Small intestine (tissue), 7 donors: Measurements from ENCODE around the gene NBDY. TPM values are rescaled to one million over a fixed set of nuclear protein-coding genes. Genes with fewer than 3 reads are reported as not detected.

Source experiments
- DNase-seq, 2 donors: peaks; one replicate each; pipeline versions ENCODE4 v3.0.0 to v3.0.0-alpha.2; 2013
- FAIRE-seq: peaks from 2 replicates; lab custom pipeline; 2012; peaks lifted over from hg19 to GRCh38; lab: Jason Lieb, UNC
- H3K27ac ChIP-seq, 3 donors: one replicate each; pipeline ENCODE4 v1.5.1; 2013; ENCODE audit warnings: low read length in 2 of 3, mild to moderate bottlenecking in 2 of 3, control low read depth in 1 of 3, inconsistent platforms in 1 of 3, low read depth in 1 of 3, moderate library complexity in 1 of 3
- H3K27me3 ChIP-seq, 3 donors: one replicate each; pipeline ENCODE4 v1.6.1; 2013; ENCODE audit warnings: low read length in 3 of 3, inconsistent platforms in 1 of 3; ENCODE audit not compliant: control insufficient read depth in 3 of 3, insufficient read depth in 3 of 3
- H3K36me3 ChIP-seq, 3 donors: one replicate each; pipeline ENCODE4 v1.6.1; 2013; ENCODE audit warnings: low read length in 3 of 3, inconsistent platforms in 1 of 3, low read depth in 1 of 3, mild to moderate bottlenecking in 1 of 3, moderate library complexity in 1 of 3; ENCODE audit not compliant: control insufficient read depth in 3 of 3, insufficient read depth in 2 of 3
- H3K4me1 ChIP-seq, 3 donors: one replicate each; pipeline ENCODE4 v1.6.1; 2013; ENCODE audit warnings: low read length in 2 of 3, inconsistent platforms in 1 of 3, low read depth in 1 of 3, mild to moderate bottlenecking in 1 of 3, moderate library complexity in 1 of 3; ENCODE audit not compliant: control insufficient read depth in 3 of 3, insufficient read depth in 2 of 3
- H3K4me3 ChIP-seq, 3 donors: one replicate each; pipeline ENCODE4 v1.5.1; 2013; ENCODE audit warnings: low read length in 3 of 3, control low read depth in 1 of 3, inconsistent platforms in 1 of 3, low read depth in 1 of 3, mild to moderate bottlenecking in 1 of 3, moderate library complexity in 1 of 3
- H3K9me3 ChIP-seq, 2 donors: one replicate each; pipeline ENCODE4 v1.6.1; 2013; ENCODE audit warnings: low read depth in 1 of 2, low read length in 1 of 2; ENCODE audit not compliant: control insufficient read depth in 2 of 2, insufficient read depth in 1 of 2
- WGBS, 3 donors: extraction: QIAGEN DNeasy Blood & Tissue Kit; methylation state at CpG; one replicate each; pipeline ENCODE4 v1.1.7; 2013; 5-methylcytosine and 5-hydroxymethylcytosine counted together
- polyA plus RNA-seq, 4 donors: library from polyadenylated mRNA; stranded (reverse) in 3 of 4; unstranded in 1 of 4; fragments of 200-250 nt in 3 of 4; fragments of 120-200 nt in 1 of 4; gene quantifications; one replicate each; pipeline versions ENCODE4 v1.2.1 to v1.2.3, GENCODE V29; 2013
- donor health status: healthy with polysubstance abuse.
- donor health status: control.
- donor health status: control.
- donor health status: Bipolar disorder and iron deficiency.
- donor health status: healthy.

Gene NBDY
- polyA plus RNA-seq, 4 donors: 11.9 to 39.6 (median 20.9) TPM

DNA sequence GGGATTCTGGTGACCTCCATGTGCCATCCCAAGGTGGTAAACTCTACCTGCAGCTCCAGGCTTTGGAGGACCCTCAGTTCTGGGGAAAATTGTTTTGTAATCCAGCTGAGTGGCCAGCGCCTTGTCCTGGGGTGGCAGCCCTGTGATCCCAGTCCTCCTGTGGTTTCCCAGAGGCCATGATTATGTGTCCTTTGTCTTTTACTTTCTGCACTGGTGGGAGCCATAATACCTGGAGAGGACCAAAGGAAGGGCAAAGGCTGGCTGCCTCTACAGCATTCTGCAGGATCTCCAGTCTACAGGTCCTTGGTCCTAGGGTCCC is 64.0 kb downstream of the NBDY start:
- Histone ChIP-seq H3K27ac (no peak overlapping the region), H3K9me3 (no peaks in the 10 kb centered on the region), H3K36me3 (peaks cover 0 to 14% (median 0%) of the 10 kb centered on the region in 3 donors), H3K4me1 (no peaks in the 10 kb centered on the region), H3K4me3 (no peak overlapping the region), H3K27me3 (no peaks in the 10 kb centered on the region)
- DNase-seq (no peak), FAIRE-seq (no peak)
- WGBS, 3 donors: 92 to 100% (median 100%) methylated on average over 1 of the region's 1 CpG

DNA sequence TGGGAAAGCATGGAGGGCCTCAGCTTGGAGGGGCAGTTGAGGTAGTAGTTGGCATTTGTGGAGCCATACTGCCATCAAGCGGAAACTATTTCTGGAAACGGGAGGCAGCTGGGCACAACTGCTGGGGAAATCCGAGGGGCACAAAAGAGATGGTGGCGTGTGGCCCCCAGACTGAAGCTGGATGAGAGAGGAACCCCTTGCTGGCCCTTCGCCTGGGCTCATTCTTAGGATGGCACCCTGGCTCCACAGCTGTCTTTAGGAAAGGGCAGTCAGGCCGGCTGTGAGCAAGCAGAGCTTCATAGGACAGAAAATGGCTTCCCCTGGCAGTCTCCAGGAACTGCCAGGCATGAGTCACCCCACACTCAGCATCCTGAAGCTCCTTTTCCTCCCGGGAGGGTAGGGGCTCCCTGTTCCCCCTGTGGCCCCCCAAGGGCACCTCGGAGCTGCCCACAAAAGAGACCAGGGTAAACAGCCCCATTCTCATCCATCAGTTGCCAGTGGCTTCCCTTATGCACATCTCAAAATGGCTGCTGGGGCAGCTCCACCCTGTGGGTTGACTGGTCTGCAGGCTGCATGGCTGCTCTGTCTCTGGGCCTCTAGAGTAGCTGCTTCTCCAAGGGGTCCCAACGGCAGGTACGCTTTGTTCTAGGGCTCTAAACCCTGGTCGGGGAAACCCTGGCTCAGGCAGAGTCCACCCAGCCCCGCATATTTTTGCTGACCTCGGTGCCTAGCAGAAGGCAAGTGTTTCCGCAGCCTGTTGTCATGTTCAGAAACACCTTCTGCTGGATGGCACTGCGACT is 64.7 kb downstream of the NBDY start:
- no peak for DNase-seq
- no peak overlapping the region for H3K4me3 ChIP-seq
- H3K4me1 ChIP-seq: no peaks in the 10 kb centered on the region
- no peaks in the 10 kb centered on the region for H3K9me3 ChIP-seq
- H3K36me3 ChIP-seq: peaks cover 0 to 9% (median 0%) of the 10 kb centered on the region in 3 donors
- 80 to 96% (median 90%) methylated on average over 14 to 15 of the region's 15 CpGs for WGBS, 3 donors
- H3K27ac ChIP-seq: no peak overlapping the region
- H3K27me3 ChIP-seq: no peaks in the 10 kb centered on the region
- no peak for FAIRE-seq

DNA sequence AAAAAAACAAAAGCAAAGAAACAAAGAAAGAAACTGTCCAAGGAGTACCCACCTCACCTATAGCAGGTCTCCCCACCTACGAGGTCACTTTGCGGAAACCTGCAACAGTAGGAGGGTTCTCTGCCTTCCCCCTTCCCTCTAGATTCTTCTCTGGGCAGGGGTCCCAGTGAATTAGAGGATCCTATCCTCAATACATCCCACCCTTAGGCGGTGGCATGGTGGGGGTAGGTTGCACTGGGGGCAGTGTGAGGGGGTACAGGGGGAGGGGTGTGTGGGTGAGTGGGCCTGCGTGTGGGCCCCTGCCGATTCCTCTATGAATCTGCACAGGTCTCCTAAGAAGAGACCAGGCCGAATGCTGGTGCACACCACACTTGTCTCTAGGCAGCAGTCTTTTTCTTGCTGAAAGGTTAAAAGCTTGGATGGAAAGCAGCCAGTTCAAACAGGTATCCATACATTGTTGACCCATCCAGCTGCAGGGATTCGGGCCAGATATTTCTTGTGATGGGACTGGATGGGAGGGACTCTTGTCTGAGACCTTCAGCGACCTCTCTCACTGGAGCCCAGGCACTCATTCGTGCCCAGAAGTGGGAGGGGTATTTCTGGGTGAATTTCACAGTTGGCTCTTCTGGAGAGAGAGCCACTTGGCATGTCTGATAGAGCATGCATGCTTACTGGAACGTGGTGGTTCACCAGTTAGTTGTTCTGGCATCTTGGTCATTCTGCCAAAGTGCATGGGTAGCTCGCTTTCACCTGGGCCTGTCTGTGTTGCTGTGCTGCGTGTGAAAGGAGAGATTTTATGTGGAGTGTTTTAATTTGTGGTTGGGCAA is 65.6 kb downstream of the NBDY start:
- 85 to 89% (median 86%) methylated on average over 12 of the region's 12 CpGs for WGBS, 3 donors
- no peak for DNase-seq
- Histone ChIP-seq H3K4me1 (no peaks in the 10 kb centered on the region), H3K27me3 (no peaks in the 10 kb centered on the region), H3K27ac (no peak overlapping the region), H3K4me3 (no peak overlapping the region), H3K36me3 (peaks cover 0 to 15% (median 0%) of the 10 kb centered on the region in 3 donors), H3K9me3 (no peaks in the 10 kb centered on the region)
- no peak for FAIRE-seq

DNA sequence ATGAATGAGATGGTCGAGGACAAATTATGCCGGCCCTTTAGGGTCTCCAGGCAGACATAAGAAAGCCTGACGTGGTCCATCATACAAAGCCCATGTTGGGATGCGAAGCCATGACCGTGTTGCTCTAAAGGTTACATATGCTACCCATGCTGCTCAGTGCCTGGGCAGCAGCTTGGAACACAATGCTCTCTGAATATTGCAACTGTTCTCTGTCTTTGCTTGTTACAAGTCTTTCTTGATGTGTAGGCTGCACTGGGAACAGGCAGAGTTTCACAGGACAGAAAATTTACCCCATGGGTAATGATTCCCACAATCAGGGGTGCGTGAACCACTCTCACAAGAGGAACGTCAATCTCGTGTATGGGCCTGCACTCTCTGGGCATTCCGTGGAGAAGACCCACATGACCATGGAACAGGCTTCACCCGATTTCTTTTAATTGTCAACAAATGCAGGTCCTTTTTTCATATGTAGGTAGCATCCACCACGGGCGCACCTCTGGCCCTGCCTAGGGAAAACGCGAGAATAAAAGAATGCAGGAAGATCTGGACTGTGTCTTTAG is 66.3 kb downstream of the NBDY start:
- H3K4me1 ChIP-seq: no peaks in the 10 kb centered on the region
- H3K4me3 ChIP-seq: no peak overlapping the region
- no peaks in the 10 kb centered on the region for H3K27me3 ChIP-seq
- DNase-seq (no peak), FAIRE-seq (no peak)
- H3K36me3 ChIP-seq: peaks cover 0 to 10% (median 0%) of the 10 kb centered on the region in 3 donors
- WGBS, 3 donors: 91 to 95% (median 95%) methylated on average over 14 of the region's 14 CpGs
- no peak overlapping the region for H3K27ac ChIP-seq
- H3K9me3 ChIP-seq: no peaks in the 10 kb centered on the region

DNA sequence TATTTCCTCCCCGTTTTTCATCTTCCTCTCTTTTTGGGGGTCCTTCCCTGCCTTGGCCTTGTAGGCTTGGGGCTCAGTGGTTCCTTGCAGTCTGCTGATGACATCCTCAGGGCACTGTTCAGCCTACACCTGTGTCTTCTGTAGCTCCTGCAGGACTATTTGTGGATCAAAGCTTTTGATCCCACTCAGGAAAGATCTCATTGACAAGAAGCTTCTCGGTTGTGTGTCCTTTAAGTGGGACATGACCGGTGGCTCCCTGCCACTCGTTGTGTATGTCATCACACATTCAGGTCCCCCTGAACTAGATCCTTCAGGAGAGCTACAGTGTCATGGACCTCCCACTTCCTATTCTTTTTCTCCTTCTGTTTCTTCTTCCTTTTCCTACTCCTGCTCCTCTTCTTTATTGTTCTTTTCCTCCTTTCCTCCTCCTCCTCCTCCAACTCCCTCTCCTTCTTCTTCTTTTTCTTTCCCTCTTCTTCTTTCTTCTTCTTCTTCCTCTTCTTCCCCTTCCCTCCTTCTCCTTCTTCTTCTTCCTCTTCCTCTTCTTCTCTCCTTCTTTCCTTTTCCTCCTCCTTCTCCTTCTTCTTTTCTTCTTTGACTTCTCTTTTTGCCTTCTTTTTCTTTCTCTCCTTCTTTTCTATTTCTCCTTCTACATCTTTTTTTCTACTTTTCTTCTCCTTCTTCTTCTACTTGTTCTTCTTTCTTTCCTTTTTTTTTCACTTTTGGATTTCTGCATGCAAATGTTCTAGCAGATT is 67.8 kb downstream of the NBDY start:
- DNase-seq: no peak

DNA sequence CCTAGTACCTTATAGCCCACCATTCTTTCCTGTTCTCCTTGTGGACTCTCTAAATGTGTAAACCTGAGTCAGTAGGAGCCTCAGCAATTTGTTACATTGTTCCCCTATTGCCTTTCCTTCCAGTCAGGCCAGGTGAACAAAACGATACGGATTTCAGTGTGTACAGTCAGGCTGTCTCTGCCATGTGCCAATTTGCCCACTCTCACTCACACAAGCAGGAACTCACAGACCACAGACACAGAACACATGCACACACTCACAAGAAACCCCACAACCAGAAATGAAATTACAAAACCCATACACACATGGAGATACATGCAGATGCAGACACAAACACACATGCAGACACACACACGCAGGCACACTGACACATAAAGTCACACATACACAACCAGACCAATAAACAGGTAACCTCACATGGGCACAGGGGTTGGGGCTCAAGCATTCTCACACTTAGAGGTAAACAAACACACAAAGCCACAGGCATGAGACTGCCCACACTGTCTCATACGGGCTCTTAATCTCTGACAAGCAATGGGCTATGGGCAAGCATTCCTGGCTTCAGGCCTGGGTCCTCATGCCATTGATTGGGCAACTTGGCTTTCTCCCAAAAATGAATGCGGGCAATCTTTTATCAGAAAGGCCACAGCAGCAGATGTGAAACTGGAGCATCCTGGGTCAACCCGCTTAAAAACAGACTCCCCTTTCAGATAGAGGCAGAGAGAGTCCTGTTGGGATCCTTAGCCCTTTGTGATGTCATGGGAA is 68.7 kb downstream of the NBDY start:
- Histone ChIP-seq H3K36me3 (peaks cover 0 to 12% (median 0%) of the 10 kb centered on the region in 3 donors), H3K27me3 (no peaks in the 10 kb centered on the region), H3K27ac (no peak overlapping the region), H3K4me1 (no peaks in the 10 kb centered on the region), H3K9me3 (no peaks in the 10 kb centered on the region), H3K4me3 (no peak overlapping the region)
- no peak for FAIRE-seq
- DNase-seq: no peak
- WGBS, 3 donors: 39 to 64% (median 56%) methylated on average over 6 of the region's 6 CpGs

More for the DNA sequence above, 67.8 kb downstream of the NBDY start:
- no peak for FAIRE-seq
- no peaks in the 10 kb centered on the region for H3K4me1 ChIP-seq
- no peak overlapping the region for H3K4me3 ChIP-seq
- peaks cover 0 to 12% (median 0%) of the 10 kb centered on the region in 3 donors for H3K36me3 ChIP-seq
- H3K9me3 ChIP-seq: no peaks in the 10 kb centered on the region
- H3K27me3 ChIP-seq: no peaks in the 10 kb centered on the region
- WGBS, 3 donors: 78 to 87% (median 86%) methylated on average over 4 of the region's 4 CpGs
- no peak overlapping the region for H3K27ac ChIP-seq

DNA sequence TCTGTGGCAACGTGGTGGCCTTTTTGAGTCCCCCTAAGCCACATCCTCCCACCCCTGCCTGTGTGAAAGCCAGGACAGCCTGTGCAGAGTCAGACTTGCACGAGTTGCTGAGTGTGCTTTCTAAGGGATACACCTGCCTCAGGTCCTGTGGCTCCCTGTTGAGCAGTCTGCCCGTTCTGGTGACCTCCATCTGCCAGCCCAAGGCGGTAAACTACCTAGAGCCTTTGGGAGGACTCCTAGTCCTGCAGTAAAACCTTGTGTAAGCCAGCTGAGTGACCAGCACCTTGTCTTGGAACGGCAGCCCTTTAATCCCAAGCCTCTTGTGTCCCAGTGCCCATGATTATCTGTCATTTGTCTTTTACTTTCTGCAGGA is 69.3 kb downstream of the NBDY start:
- DNase-seq (no peak), FAIRE-seq (no peak)
- Histone ChIP-seq H3K36me3 (peaks cover 0 to 17% (median 0%) of the 10 kb centered on the region in 3 donors), H3K4me3 (no peak overlapping the region), H3K4me1 (no peaks in the 10 kb centered on the region), H3K27me3 (no peaks in the 10 kb centered on the region), H3K27ac (no peak overlapping the region), H3K9me3 (no peaks in the 10 kb centered on the region)
- WGBS, 3 donors: 62 to 76% (median 71%) methylated on average over 5 of the region's 5 CpGs
